ENCODE results near the gene MTX2. TPM values are rescaled to one million over a fixed set of nuclear protein-coding genes. Genes with fewer than 3 reads are reported as not detected.

The MTX2 gene
- total and polyA plus RNA-seq, 10 of the 15 experiments (the other 5 are each of a cell fraction or from before 2014, with no cell fraction given) = 15.7 to 78.1 (median 55.0) TPM

- Histone ChIP-seq H3K27me3 (replicated peaks in 1 of 2; ENCODE audit: control insufficient read depth in 2 of 2, insufficient read depth in 2 of 2, low read length in 1 of 2) (peaks cover 0 to 1% of the 10 kb centered on the region in 2 experiments; a peak in 2 of 4 replicates), H3K4me2 (ENCODE audit: control insufficient read depth, insufficient read depth) (no peak overlapping the region), H3K4me1 (ENCODE audit: control insufficient read depth, insufficient read depth, low read length) (no peaks in the 10 kb centered on the region), H3K79me2 (ENCODE audit: control insufficient read depth, insufficient read depth, low read length) (no peaks in the 10 kb centered on the region), H3K9ac (ENCODE audit: control insufficient read depth, insufficient read depth, low read length) (no peak overlapping the region), H3K9me3 (replicated peaks; ENCODE audit: control insufficient read depth, insufficient read depth, low read length) (no peaks in the 10 kb centered on the region), H3K36me3 (ENCODE audit: control insufficient read depth in 2 of 2, insufficient read depth in 2 of 2, low read length in 1 of 2) (no peaks in the 10 kb centered on the region), H4K20me1 (ENCODE audit: control insufficient read depth, insufficient read depth) (no peaks in the 10 kb centered on the region), H3K4me3 (no peak overlapping the region), H3K27ac (ENCODE audit: control insufficient read depth, insufficient read depth) (no peak overlapping the region), H2AFZ (ENCODE audit: control insufficient read depth, low read depth, low read length) (no peak overlapping the region)
- in situ Hi-C loops (cut with MboI) = no loop called here
- ChIA-PET RAD21 (ENCODE audit: unreplicated experiment) (no interaction called here), SMC1A (ENCODE audit: uncharacterized antibody, unreplicated experiment) (no interaction called here), CTCF (no interaction called here), POLR2A (no interaction called here)
- DNase-seq (ENCODE audit: low read depth, low spot score) (no peak), ATAC-seq (no peak), FAIRE-seq (no peak)
- intact Hi-C loops (cut with micrococcal nuclease; ENCODE audit: unreplicated experiment) = no loop called here
- BruUV-seq (replicated peaks) = no TSS peak
- 0% methylated on average over 2 of the region's 2 CpGs for WGBS (ENCODE audit: insufficient coverage, insufficient replicate concordance, low lambda C conversion rate, missing lambda C conversion rate)
- no peak for TF ChIP-seq HSF1 (IDR thresholded peaks at IDR 0.05; ENCODE audit: low read depth, low read length)
- no peak for TF ChIP-seq ZNF384 (IDR thresholded peaks at IDR 0.05; ENCODE audit: borderline replicate concordance, low read depth, low read length)
- TF ChIP-seq, protein P1, sequence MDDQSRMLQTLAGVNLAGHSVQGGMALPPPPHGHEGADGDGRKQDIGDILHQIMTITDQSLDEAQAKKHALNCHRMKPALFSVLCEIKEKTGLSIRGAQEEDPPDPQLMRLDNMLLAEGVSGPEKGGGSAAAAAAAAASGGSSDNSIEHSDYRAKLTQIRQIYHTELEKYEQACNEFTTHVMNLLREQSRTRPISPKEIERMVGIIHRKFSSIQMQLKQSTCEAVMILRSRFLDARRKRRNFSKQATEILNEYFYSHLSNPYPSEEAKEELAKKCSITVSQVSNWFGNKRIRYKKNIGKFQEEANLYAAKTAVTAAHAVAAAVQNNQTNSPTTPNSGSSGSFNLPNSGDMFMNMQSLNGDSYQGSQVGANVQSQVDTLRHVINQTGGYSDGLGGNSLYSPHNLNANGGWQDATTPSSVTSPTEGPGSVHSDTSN (IDR thresholded peaks at IDR 0.05; ENCODE audit: insufficient replicate concordance, low read depth, low read length) = no peak
- no peak for TF ChIP-seq MTA3 (IDR thresholded peaks at IDR 0.05; ENCODE audit: borderline replicate concordance, low read length)
These were observed 116.6 kb downstream of the MTX2 start for GRCh38 chr2:176385838-176386237.

Other genes with a start within 250 kb of the MTX2 start
Only the 7 nearest of the 10 such genes appear.
- not detected in 2 replicates for gene HOXD11, start 162.2 kb upstream of the MTX2 start, total RNA-seq (2014; rRNA removed)
- gene HOXD11, start 162.2 kb upstream of the MTX2 start, total RNA-seq (2014; rRNA removed; fragmentation: Illumina TruSeq; extraction: Trizol) = not detected in 2 replicates
- gene HOXD11, start 162.2 kb upstream of the MTX2 start, total RNA-seq (2021) = not detected in 2 replicates
- not detected in 2 replicates for gene HOXD11, start 162.2 kb upstream of the MTX2 start, polyA plus RNA-seq (2011; rRNA removed)
- gene HOXD11, start 162.2 kb upstream of the MTX2 start, polyA plus RNA-seq (2014; fragmentation: Illumina TruSeq; extraction: Trizol) = not detected in 2 replicates
- not detected for gene HOXD11, start 162.2 kb upstream of the MTX2 start, polyA plus RNA-seq (2014; fragmentation: Nextera tagmentation; extraction: Ambion mirVana)
- not detected in 2 replicates for gene HOXD11, start 162.2 kb upstream of the MTX2 start, polyA plus RNA-seq (2014; rRNA removed)
- not detected for gene HOXD11, start 162.2 kb upstream of the MTX2 start, polyA plus RNA-seq (2016; fragmentation: Nextera tagmentation; extraction: Ambion mirVana)
- not detected in 2 replicates for gene HOXD10, start 152.7 kb upstream of the MTX2 start, total RNA-seq (2014; rRNA removed)
- gene HOXD10, start 152.7 kb upstream of the MTX2 start, total RNA-seq (2014; rRNA removed; fragmentation: Illumina TruSeq; extraction: Trizol) = not detected in 2 replicates
- gene HOXD10, start 152.7 kb upstream of the MTX2 start, total RNA-seq (2021) = not detected in 2 replicates
- gene HOXD10, start 152.7 kb upstream of the MTX2 start, polyA plus RNA-seq (2011; rRNA removed) = not detected in 2 replicates
- gene HOXD10, start 152.7 kb upstream of the MTX2 start, polyA plus RNA-seq (2014; fragmentation: Illumina TruSeq; extraction: Trizol) = not detected in 2 replicates
- not detected for gene HOXD10, start 152.7 kb upstream of the MTX2 start, polyA plus RNA-seq (2014; fragmentation: Nextera tagmentation; extraction: Ambion mirVana)
- gene HOXD10, start 152.7 kb upstream of the MTX2 start, polyA plus RNA-seq (2014; rRNA removed) = not detected in 2 replicates
- gene HOXD10, start 152.7 kb upstream of the MTX2 start, polyA plus RNA-seq (2016; fragmentation: Nextera tagmentation; extraction: Ambion mirVana) = not detected
- gene HOXD9, start 146.7 kb upstream of the MTX2 start, total RNA-seq (2014; rRNA removed) = not detected in 2 replicates
- not detected in 2 replicates for gene HOXD9, start 146.7 kb upstream of the MTX2 start, total RNA-seq (2014; rRNA removed; fragmentation: Illumina TruSeq; extraction: Trizol)
- gene HOXD9, start 146.7 kb upstream of the MTX2 start, total RNA-seq (2021) = not detected in 2 replicates
- not detected in 2 replicates for gene HOXD9, start 146.7 kb upstream of the MTX2 start, polyA plus RNA-seq (2011; rRNA removed)
- gene HOXD9, start 146.7 kb upstream of the MTX2 start, polyA plus RNA-seq (2014; fragmentation: Illumina TruSeq; extraction: Trizol) = not detected in 2 replicates
- not detected for gene HOXD9, start 146.7 kb upstream of the MTX2 start, polyA plus RNA-seq (2014; fragmentation: Nextera tagmentation; extraction: Ambion mirVana)
- gene HOXD9, start 146.7 kb upstream of the MTX2 start, polyA plus RNA-seq (2014; rRNA removed) = not detected in 2 replicates
- not detected for gene HOXD9, start 146.7 kb upstream of the MTX2 start, polyA plus RNA-seq (2016; fragmentation: Nextera tagmentation; extraction: Ambion mirVana)
- gene HOXD8, start 139.7 kb upstream of the MTX2 start, total RNA-seq (2014; rRNA removed) = not detected in 2 replicates
- not detected in 2 replicates for gene HOXD8, start 139.7 kb upstream of the MTX2 start, total RNA-seq (2014; rRNA removed; fragmentation: Illumina TruSeq; extraction: Trizol)
- not detected in 2 replicates for gene HOXD8, start 139.7 kb upstream of the MTX2 start, total RNA-seq (2021)
- not detected in 2 replicates for gene HOXD8, start 139.7 kb upstream of the MTX2 start, polyA plus RNA-seq (2011; rRNA removed)
- gene HOXD8, start 139.7 kb upstream of the MTX2 start, polyA plus RNA-seq (2014; fragmentation: Illumina TruSeq; extraction: Trizol) = not detected in 2 replicates
- not detected for gene HOXD8, start 139.7 kb upstream of the MTX2 start, polyA plus RNA-seq (2014; fragmentation: Nextera tagmentation; extraction: Ambion mirVana)
- not detected in 2 replicates for gene HOXD8, start 139.7 kb upstream of the MTX2 start, polyA plus RNA-seq (2014; rRNA removed)
- gene HOXD8, start 139.7 kb upstream of the MTX2 start, polyA plus RNA-seq (2016; fragmentation: Nextera tagmentation; extraction: Ambion mirVana) = not detected
- not detected in 2 replicates for gene HOXD4, start 117.9 kb upstream of the MTX2 start, total RNA-seq (2014; rRNA removed)
- gene HOXD4, start 117.9 kb upstream of the MTX2 start, total RNA-seq (2014; rRNA removed; fragmentation: Illumina TruSeq; extraction: Trizol) = not detected in 2 replicates
- not detected in 2 replicates for gene HOXD4, start 117.9 kb upstream of the MTX2 start, total RNA-seq (2021)
- 0.07 and 0.13 TPM in 2 replicates for gene HOXD4, start 117.9 kb upstream of the MTX2 start, polyA plus RNA-seq (2011; rRNA removed)
- not detected in 2 replicates for gene HOXD4, start 117.9 kb upstream of the MTX2 start, polyA plus RNA-seq (2014; fragmentation: Illumina TruSeq; extraction: Trizol)
- not detected for gene HOXD4, start 117.9 kb upstream of the MTX2 start, polyA plus RNA-seq (2014; fragmentation: Nextera tagmentation; extraction: Ambion mirVana)
- not detected in 2 replicates for gene HOXD4, start 117.9 kb upstream of the MTX2 start, polyA plus RNA-seq (2014; rRNA removed)
- not detected for gene HOXD4, start 117.9 kb upstream of the MTX2 start, polyA plus RNA-seq (2016; fragmentation: Nextera tagmentation; extraction: Ambion mirVana)
- not detected in 2 replicates for gene HOXD3, start 112.1 kb upstream of the MTX2 start, total RNA-seq (2014; rRNA removed)
- not detected in 2 replicates for gene HOXD3, start 112.1 kb upstream of the MTX2 start, total RNA-seq (2014; rRNA removed; fragmentation: Illumina TruSeq; extraction: Trizol)
- gene HOXD3, start 112.1 kb upstream of the MTX2 start, total RNA-seq (2021) = not detected in 2 replicates
- gene HOXD3, start 112.1 kb upstream of the MTX2 start, polyA plus RNA-seq (2011; rRNA removed) = not detected in 2 replicates
- gene HOXD3, start 112.1 kb upstream of the MTX2 start, polyA plus RNA-seq (2014; fragmentation: Illumina TruSeq; extraction: Trizol) = not detected in 2 replicates
- not detected for gene HOXD3, start 112.1 kb upstream of the MTX2 start, polyA plus RNA-seq (2014; fragmentation: Nextera tagmentation; extraction: Ambion mirVana)
- gene HOXD3, start 112.1 kb upstream of the MTX2 start, polyA plus RNA-seq (2014; rRNA removed) = not detected in 2 replicates
- gene HOXD3, start 112.1 kb upstream of the MTX2 start, polyA plus RNA-seq (2016; fragmentation: Nextera tagmentation; extraction: Ambion mirVana) = not detected
- not detected in 2 replicates for gene HOXD1, start 80.8 kb upstream of the MTX2 start, total RNA-seq (2014; rRNA removed)
- gene HOXD1, start 80.8 kb upstream of the MTX2 start, total RNA-seq (2014; rRNA removed; fragmentation: Illumina TruSeq; extraction: Trizol) = not detected in 2 replicates
- gene HOXD1, start 80.8 kb upstream of the MTX2 start, total RNA-seq (2021) = not detected in 2 replicates
- not detected in 2 replicates for gene HOXD1, start 80.8 kb upstream of the MTX2 start, polyA plus RNA-seq (2011; rRNA removed)
- gene HOXD1, start 80.8 kb upstream of the MTX2 start, polyA plus RNA-seq (2014; fragmentation: Illumina TruSeq; extraction: Trizol) = not detected in 2 replicates
- not detected for gene HOXD1, start 80.8 kb upstream of the MTX2 start, polyA plus RNA-seq (2014; fragmentation: Nextera tagmentation; extraction: Ambion mirVana)
- gene HOXD1, start 80.8 kb upstream of the MTX2 start, polyA plus RNA-seq (2014; rRNA removed) = not detected in 2 replicates
- not detected for gene HOXD1, start 80.8 kb upstream of the MTX2 start, polyA plus RNA-seq (2016; fragmentation: Nextera tagmentation; extraction: Ambion mirVana)